SK-N-SH (cell line): ENCODE results near the gene TMEM131. TPM values are rescaled to one million over a fixed set of nuclear protein-coding genes. Genes with fewer than 3 reads are reported as not detected.

Experiments used
- CTCF ChIA-PET: fragments of 300-600, 350-600 bp; formaldehyde crosslinking; extraction: SDS; loops from one replicate; lab custom pipeline; 2021; lab: Yijun Ruan, JAX
- POLR2A ChIA-PET: fragments of 350-600 bp; sonication (Branson Sonifier 250); formaldehyde crosslinking; extraction: SDS; loops from one replicate; lab custom pipeline; 2020; ENCODE audit warnings: antibody characterized with exemption, inconsistent platforms; lab: Yijun Ruan, JAX
- DNase-seq: peaks from one replicate; pipeline ENCODE4 v3.0.0; 2012
- H2AFZ ChIP-seq: fragments of 200-600 bp; sonication (generic); 2 replicates; pipeline ENCODE4 v1.8.1; 2016; ENCODE audit warnings: antibody characterized with exemption, mild to moderate bottlenecking, low read depth
- H3F3A ChIP-seq: fragments of 200-600 bp; sonication (generic); replicated peaks from 2 replicates; pipeline ENCODE3; 2016; ENCODE audit warnings: antibody characterized with exemption, mild to moderate bottlenecking; ENCODE audit not compliant: insufficient read depth
- H3K27ac ChIP-seq, 2 experiments: fragments of 200-500 bp in 1 of 2; fragments of 200-600 bp in 1 of 2; sonication (Bioruptor generic) in 1 of 2; sonication (generic), shearing (Covaris generic) in 1 of 2; 2 replicates each; pipeline versions ENCODE4 v1.5.1 to v1.6.1; 2014 to 2016; ENCODE audit warnings: low read depth in 2 of 2, inconsistent platforms in 1 of 2, low read length in 1 of 2, mild to moderate bottlenecking in 1 of 2, mixed read lengths in 1 of 2
- H3K27me3 ChIP-seq: fragments of 200-600 bp; sonication (generic), shearing (Covaris generic); 2 replicates; pipeline ENCODE4 v1.6.1; 2016; ENCODE audit warnings: mixed run types; ENCODE audit not compliant: insufficient read depth
- H3K36me3 ChIP-seq, 2 experiments: fragments of 200-500 bp in 1 of 2; fragments of 200-600 bp in 1 of 2; sonication (Bioruptor generic) in 1 of 2; sonication (generic) in 1 of 2; replicated peaks in 1 of 2; 2 replicates each; pipeline versions ENCODE3 to v1.5.1; 2014 to 2016; ENCODE audit warnings: low read length in 1 of 2, mild to moderate bottlenecking in 1 of 2; ENCODE audit not compliant: insufficient read depth in 2 of 2, control insufficient read depth in 1 of 2
- H3K4me1 ChIP-seq, 2 experiments: fragments of 200-500 bp in 1 of 2; fragments of 200-600 bp in 1 of 2; sonication (Bioruptor generic) in 1 of 2; sonication (generic), shearing (Covaris generic) in 1 of 2; 2 replicates each; pipeline versions ENCODE4 v1.5.1 to v1.6.1; 2014 to 2016; ENCODE audit warnings: low read depth in 1 of 2, low read length in 1 of 2, mixed run types in 1 of 2; ENCODE audit not compliant: insufficient read depth in 2 of 2, control insufficient read depth in 1 of 2
- H3K4me2 ChIP-seq: fragments of 200-600 bp; sonication (generic), shearing (Covaris generic); 2 replicates; pipeline ENCODE4 v1.6.1; 2017; ENCODE audit warnings: mixed run types
- H3K4me3 ChIP-seq, 2 experiments: fragments of 200-500 bp in 1 of 2; fragments of 200-600 bp in 1 of 2; sonication (Bioruptor generic) in 1 of 2; sonication (generic), shearing (Covaris generic) in 1 of 2; 2 replicates each; pipeline versions ENCODE4 v1.5.1 to v1.8.1; 2014 to 2016; ENCODE audit warnings: low read depth in 2 of 2, inconsistent platforms in 1 of 2, low read length in 1 of 2, mild to moderate bottlenecking in 1 of 2, mixed read lengths in 1 of 2, moderate library complexity in 1 of 2
- H3K79me2 ChIP-seq: fragments of 200-600 bp; sonication (generic); 2 replicates; pipeline ENCODE4 v1.8.1; 2017; ENCODE audit warnings: mild to moderate bottlenecking; ENCODE audit not compliant: insufficient read depth
- H3K9ac ChIP-seq: fragments of 200-600 bp; sonication (generic); 2 replicates; pipeline ENCODE4 v1.6.1; 2017; ENCODE audit warnings: mixed run types
- H3K9me2 ChIP-seq: fragments of 200-600 bp; sonication (generic); 2 replicates; pipeline ENCODE4 v1.6.1; 2017; ENCODE audit warnings: mixed run types
- H3K9me3 ChIP-seq: fragments of 200-600 bp; sonication (generic); 2 replicates; pipeline ENCODE4 v1.6.1; 2017; ENCODE audit warnings: mixed run types, mild to moderate bottlenecking, moderate library complexity
- H4K20me1 ChIP-seq: fragments of 200-600 bp; sonication (generic); 2 replicates; pipeline ENCODE4 v1.6.1; 2017; ENCODE audit warnings: mild to moderate bottlenecking, mixed run types; ENCODE audit not compliant: insufficient read depth
- CHD2 ChIP-seq: fragments of 150-350 bp; IDR thresholded peaks from 2 replicates; pipeline ENCODE4 v1.6.1; 2018; ENCODE audit warnings: low read length; ENCODE audit not compliant: partially characterized antibody
- EZH2phosphoT487 ChIP-seq: fragments of 200-600 bp; sonication (generic); IDR thresholded peaks from 2 replicates; pipeline ENCODE4 v1.6.1; 2017; ENCODE audit warnings: low read depth, mixed run types, mild to moderate bottlenecking, antibody characterized with exemption, moderate library complexity, borderline replicate concordance
- FOXM1 ChIP-seq: IDR thresholded peaks from 2 replicates; pipeline ENCODE4 v1.4.0; 2012; ENCODE audit warnings: low read depth, mild to moderate bottlenecking
- GABPA ChIP-seq: IDR thresholded peaks from 2 replicates; pipeline ENCODE4 v1.4.0; 2012; ENCODE audit warnings: low read depth, mild to moderate bottlenecking
- IRF3 ChIP-seq: fragments of 150-350 bp; IDR thresholded peaks from 2 replicates; pipeline ENCODE4 v1.6.1; 2016; ENCODE audit warnings: mild to moderate bottlenecking, low read depth, low read length
- JUND ChIP-seq: IDR thresholded peaks from 2 replicates; pipeline ENCODE4 v1.4.0; 2012
- NFIC ChIP-seq: IDR thresholded peaks from 2 replicates; pipeline ENCODE4 v1.4.0; 2012; ENCODE audit warnings: borderline replicate concordance
- RFX5 ChIP-seq: IDR thresholded peaks from 2 replicates; pipeline ENCODE4 v1.6.1; 2012; ENCODE audit warnings: mild to moderate bottlenecking, improper control_type of control experiment, low read length
- RXRA ChIP-seq: IDR thresholded peaks from 2 replicates; pipeline ENCODE4 v1.4.0; 2012; ENCODE audit warnings: low read depth, mild to moderate bottlenecking, borderline replicate concordance
- SIN3A ChIP-seq: IDR thresholded peaks from 2 replicates; pipeline ENCODE4 v1.6.1; 2012; ENCODE audit warnings: low read depth, mild to moderate bottlenecking, low read length, moderate library complexity, borderline replicate concordance
- TCF12 ChIP-seq: IDR thresholded peaks from 2 replicates; pipeline ENCODE4 v1.4.0; 2012
- USF1 ChIP-seq: IDR thresholded peaks from 2 replicates; pipeline ENCODE4 v1.4.0; 2012; ENCODE audit warnings: low read depth, borderline replicate concordance
- USF2 ChIP-seq: fragments of 150-350 bp; IDR thresholded peaks from 2 replicates; pipeline ENCODE4 v1.6.1; 2017; ENCODE audit warnings: antibody characterized with exemption, low read length, low read depth, borderline replicate concordance
- YY1 ChIP-seq: IDR thresholded peaks from 2 replicates; pipeline ENCODE4 v1.4.0; 2012; ENCODE audit warnings: low read depth, mild to moderate bottlenecking
- ZBTB33 ChIP-seq: IDR thresholded peaks from 2 replicates; pipeline ENCODE4 v1.4.0; 2012; ENCODE audit warnings: low read depth, borderline replicate concordance
- WGBS: methylation state at CpG from one replicate; pipeline ENCODE4 v1.1.6; 2017; ENCODE audit warnings: low lambda C conversion rate; 5-methylcytosine and 5-hydroxymethylcytosine counted together
- polyA plus RNA-seq, 3 experiments: library from polyadenylated mRNA; depleted of rRNA; stranded (reverse); fragments of >200 nt; gene quantifications; 2 replicates each; pipeline ENCODE4 v1.2.3, GENCODE V29; 2012
- TF ChIP-seq, protein P1 (sequence below): IDR thresholded peaks from 2 replicates; pipeline ENCODE4 v1.6.1; 2012; ENCODE audit warnings: mild to moderate bottlenecking, low read depth, low read length, moderate library complexity
- TF ChIP-seq, protein P2 (sequence below): fragments of 200-600 bp; sonication (generic); IDR thresholded peaks from 2 replicates; pipeline ENCODE4 v1.6.1; 2017; ENCODE audit warnings: antibody characterized with exemption, mild to moderate bottlenecking, moderate library complexity

TMEM131 gene
- polyA plus RNA-seq, 1 of the 3 experiments (the other 2 are of a cell fraction), result 9.1 TPM

- ChIA-PET POLR2A (no interaction called here), CTCF (interaction anchor here (0.6 kb wide), 1 partner anchor 556 kb away, joined by 3 read pairs; no protein-coding TSS in a partner anchor)
- no peaks in the 10 kb centered on the region for H3K79me2 ChIP-seq
- no peaks in the 10 kb centered on the region for H4K20me1 ChIP-seq
- no peak overlapping the region for H3K4me2 ChIP-seq
- H2AFZ ChIP-seq, result no peak overlapping the region
- H3K36me3 ChIP-seq, result peaks cover 10 to 32% of the 10 kb centered on the region in 2 experiments
- no peak overlapping the region for H3K9ac ChIP-seq
- no peaks in the 10 kb centered on the region for H3K9me2 ChIP-seq
- no peaks in the 10 kb centered on the region for H3K27me3 ChIP-seq
- H3K9me3 ChIP-seq, result no peaks in the 10 kb centered on the region
- H3K4me3 ChIP-seq, result no peak overlapping the region
- peaks cover 0 to 2% of the 10 kb centered on the region in 2 experiments; a peak in 1 of 4 replicates for H3K4me1 ChIP-seq
- DNase-seq, result no peak
- no peaks in the 10 kb centered on the region for H3F3A ChIP-seq
- 87% methylated on average over 1 of the region's 1 CpG for WGBS
- H3K27ac ChIP-seq, result no peak overlapping the region; a peak in 1 of 4 replicates
- TF ChIP-seq TCF12 (0 out of 2 replicates have a peak, but pooled peaks have one; percentile 11), SIN3A (no peak)
- TF ChIP-seq, all 33 proteins: peak for 1
Measured at GRCh38 chr2:97834610-97835009, 161.1 kb downstream of the TMEM131 start.

DNA sequence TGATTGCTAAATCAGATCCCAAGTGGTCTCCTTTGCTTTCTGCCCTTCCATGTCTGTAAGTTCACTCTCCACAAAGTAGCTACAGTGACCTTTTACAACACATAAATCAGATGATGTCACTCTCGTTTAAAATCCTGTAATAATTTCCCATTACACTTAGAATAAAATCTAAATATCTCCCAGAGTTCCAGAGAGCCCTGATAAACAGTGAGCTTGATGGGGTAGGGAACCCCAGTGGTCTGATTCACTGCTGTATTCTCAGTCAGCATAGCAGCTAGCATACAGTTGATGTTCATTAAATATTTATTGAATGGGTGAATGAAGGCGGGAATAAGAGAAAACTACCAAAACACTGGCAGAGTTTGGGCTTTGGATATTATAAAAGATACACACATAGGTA lies 164.6 kb downstream of the TMEM131 start:
- H3K4me3 ChIP-seq, result no peak overlapping the region
- no peak overlapping the region for H3K27ac ChIP-seq
- DNase-seq, result no peak
- 90% methylated on average over 2 of the region's 2 CpGs for WGBS
- CTCF ChIA-PET, result no interaction called here
- POLR2A ChIA-PET, result no interaction called here
- H3K36me3 ChIP-seq, result peaks cover 7 to 27% of the 10 kb centered on the region in 2 experiments
- no peaks in the 10 kb centered on the region for H3K9me2 ChIP-seq
- peaks cover 0 to 2% of the 10 kb centered on the region in 2 experiments; a peak in 1 of 4 replicates for H3K4me1 ChIP-seq
- no peaks in the 10 kb centered on the region for H3K9me3 ChIP-seq
- H3F3A ChIP-seq, result no peaks in the 10 kb centered on the region
- no peaks in the 10 kb centered on the region for H4K20me1 ChIP-seq
- H3K9ac ChIP-seq, result no peak overlapping the region
- no peak overlapping the region for H3K4me2 ChIP-seq
- H2AFZ ChIP-seq, result no peak overlapping the region
- H3K79me2 ChIP-seq, result no peaks in the 10 kb centered on the region
- no peaks in the 10 kb centered on the region for H3K27me3 ChIP-seq
- TF ChIP-seq CHD2, result no peak
- TF ChIP-seq NFIC, result no peak
- no peak for TF ChIP-seq USF2
- TF ChIP-seq, protein P1, sequence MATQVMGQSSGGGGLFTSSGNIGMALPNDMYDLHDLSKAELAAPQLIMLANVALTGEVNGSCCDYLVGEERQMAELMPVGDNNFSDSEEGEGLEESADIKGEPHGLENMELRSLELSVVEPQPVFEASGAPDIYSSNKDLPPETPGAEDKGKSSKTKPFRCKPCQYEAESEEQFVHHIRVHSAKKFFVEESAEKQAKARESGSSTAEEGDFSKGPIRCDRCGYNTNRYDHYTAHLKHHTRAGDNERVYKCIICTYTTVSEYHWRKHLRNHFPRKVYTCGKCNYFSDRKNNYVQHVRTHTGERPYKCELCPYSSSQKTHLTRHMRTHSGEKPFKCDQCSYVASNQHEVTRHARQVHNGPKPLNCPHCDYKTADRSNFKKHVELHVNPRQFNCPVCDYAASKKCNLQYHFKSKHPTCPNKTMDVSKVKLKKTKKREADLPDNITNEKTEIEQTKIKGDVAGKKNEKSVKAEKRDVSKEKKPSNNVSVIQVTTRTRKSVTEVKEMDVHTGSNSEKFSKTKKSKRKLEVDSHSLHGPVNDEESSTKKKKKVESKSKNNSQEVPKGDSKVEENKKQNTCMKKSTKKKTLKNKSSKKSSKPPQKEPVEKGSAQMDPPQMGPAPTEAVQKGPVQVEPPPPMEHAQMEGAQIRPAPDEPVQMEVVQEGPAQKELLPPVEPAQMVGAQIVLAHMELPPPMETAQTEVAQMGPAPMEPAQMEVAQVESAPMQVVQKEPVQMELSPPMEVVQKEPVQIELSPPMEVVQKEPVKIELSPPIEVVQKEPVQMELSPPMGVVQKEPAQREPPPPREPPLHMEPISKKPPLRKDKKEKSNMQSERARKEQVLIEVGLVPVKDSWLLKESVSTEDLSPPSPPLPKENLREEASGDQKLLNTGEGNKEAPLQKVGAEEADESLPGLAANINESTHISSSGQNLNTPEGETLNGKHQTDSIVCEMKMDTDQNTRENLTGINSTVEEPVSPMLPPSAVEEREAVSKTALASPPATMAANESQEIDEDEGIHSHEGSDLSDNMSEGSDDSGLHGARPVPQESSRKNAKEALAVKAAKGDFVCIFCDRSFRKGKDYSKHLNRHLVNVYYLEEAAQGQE, result no peak
- TF ChIP-seq FOXM1, result no peak
- TF ChIP-seq TCF12, result no peak
- no peak for TF ChIP-seq IRF3
- TF ChIP-seq USF1, result no peak
- no peak for TF ChIP-seq GABPA
- no peak for TF ChIP-seq RFX5
- TF ChIP-seq YY1, result no peak
- no peak for TF ChIP-seq RXRA
- TF ChIP-seq ZBTB33, result no peak
- no peak for TF ChIP-seq EZH2phosphoT487
- TF ChIP-seq, protein P2, sequence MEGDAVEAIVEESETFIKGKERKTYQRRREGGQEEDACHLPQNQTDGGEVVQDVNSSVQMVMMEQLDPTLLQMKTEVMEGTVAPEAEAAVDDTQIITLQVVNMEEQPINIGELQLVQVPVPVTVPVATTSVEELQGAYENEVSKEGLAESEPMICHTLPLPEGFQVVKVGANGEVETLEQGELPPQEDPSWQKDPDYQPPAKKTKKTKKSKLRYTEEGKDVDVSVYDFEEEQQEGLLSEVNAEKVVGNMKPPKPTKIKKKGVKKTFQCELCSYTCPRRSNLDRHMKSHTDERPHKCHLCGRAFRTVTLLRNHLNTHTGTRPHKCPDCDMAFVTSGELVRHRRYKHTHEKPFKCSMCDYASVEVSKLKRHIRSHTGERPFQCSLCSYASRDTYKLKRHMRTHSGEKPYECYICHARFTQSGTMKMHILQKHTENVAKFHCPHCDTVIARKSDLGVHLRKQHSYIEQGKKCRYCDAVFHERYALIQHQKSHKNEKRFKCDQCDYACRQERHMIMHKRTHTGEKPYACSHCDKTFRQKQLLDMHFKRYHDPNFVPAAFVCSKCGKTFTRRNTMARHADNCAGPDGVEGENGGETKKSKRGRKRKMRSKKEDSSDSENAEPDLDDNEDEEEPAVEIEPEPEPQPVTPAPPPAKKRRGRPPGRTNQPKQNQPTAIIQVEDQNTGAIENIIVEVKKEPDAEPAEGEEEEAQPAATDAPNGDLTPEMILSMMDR, result no peak
- no peak for TF ChIP-seq JUND
